GM21723 (cell line): ENCODE measurements around the gene GLYR1.
A peak's percentile ranks its signal among the peaks of the same experiment; 100 is the strongest.

Experiments
- ATAC-seq: cut with Tn5 transposase; IDR thresholded peaks from one replicate; pipeline ENCODE4 v1.9.1; 2021; ENCODE audit warnings: mild to moderate bottlenecking, moderate library complexity; ENCODE audit not compliant: unreplicated experiment

Gene GLYR1

GRCh38 chr16:4766875-4767628 is 80.0 kb downstream of the GLYR1 start, which contains the start of gene ZNF500:
TSS of gene ZNF500 (minus strand) at chr16:4767162. CDS start at chr16:4765978, 1,184 bp downstream.
- ATAC-seq: peak; percentile 77

GRCh38 chr16:4765511-4766474 is 81.3 kb downstream of the GLYR1 start:
- no peak for ATAC-seq

- no peak for ATAC-seq
Observed at GRCh38 chr16:4763791-4764190, 83.3 kb downstream of the GLYR1 start.

GRCh38 chr16:4762205-4762604 is 84.9 kb downstream of the GLYR1 start:
- ATAC-seq: no peak

- no peak for ATAC-seq
Observed at GRCh38 chr16:4760221-4760910, 86.7 kb downstream of the GLYR1 start.

GRCh38 chr16:4755687-4756086 is 91.4 kb downstream of the GLYR1 start:
- ATAC-seq: no peak

- ATAC-seq: no peak
Observed at GRCh38 chr16:4754865-4755264, 92.2 kb downstream of the GLYR1 start.

GRCh38 chr16:4753227-4753626 is 93.9 kb downstream of the GLYR1 start:
- ATAC-seq: no peak
